ENCODE results near the gene PHACTR1. TPM values are rescaled to one million over a fixed set of nuclear protein-coding genes. Genes with fewer than 3 reads are reported as not detected.
"Not testable (repeated sequence)": the region's sequence is repeated elsewhere in the genome, so short reads cannot be mapped to it uniquely, and the experiment has no call there.

Gene PHACTR1
- total RNA-seq, 1 experiment from 2014 or later: not detected

GRCh38 chr6:13157293-13157692 lies 440.7 kb downstream of the PHACTR1 start:
- no peaks in the 10 kb centered on the region for H3K36me3 ChIP-seq (ENCODE audit: low read depth, low read length)
- H3K4me1 ChIP-seq (ENCODE audit: insufficient read depth, low read length): no peaks in the 10 kb centered on the region
- no peaks in the 10 kb centered on the region for H4K20me1 ChIP-seq (ENCODE audit: low read length)
- ChIA-PET CTCF (no interaction called here), POLR2A (ENCODE audit: unreplicated experiment) (no interaction called here)
- H3K4me2 ChIP-seq (ENCODE audit: low read length): no peak overlapping the region
- H3K9me3 ChIP-seq (ENCODE audit: low read length): no peaks in the 10 kb centered on the region
- no peaks in the 10 kb centered on the region for H3K79me2 ChIP-seq (ENCODE audit: low read length)
- no peak for DNase-seq
- H3K4me3 ChIP-seq (ENCODE audit: low read length): no peak overlapping the region
- no peak overlapping the region for H3K9ac ChIP-seq (ENCODE audit: low read length)
- H2AFZ ChIP-seq (ENCODE audit: low read length): no peak overlapping the region
- no peak for TF ChIP-seq EZH2 (IDR thresholded peaks at IDR 0.05; ENCODE audit: low read length, unreplicated experiment)
- TF ChIP-seq CTCF (conservative IDR thresholded peaks at IDR 0.05; ENCODE audit: low read depth, low read length): no peak
- no peak for TF ChIP-seq EZH2phosphoT487 (IDR thresholded peaks at IDR 0.05; ENCODE audit: borderline replicate concordance, low read length)
- no peaks in the 10 kb centered on the region for H3F3A ChIP-seq (ENCODE audit: low read length, unreplicated experiment)
- H3K27ac ChIP-seq (ENCODE audit: low read length): no peak overlapping the region
- H3K9me2 ChIP-seq (replicated peaks; ENCODE audit: low read length): no peaks in the 10 kb centered on the region
- no peak for ATAC-seq
- peaks cover 61% of the 10 kb centered on the region for H3K27me3 ChIP-seq (ENCODE audit: low read length)
- intact Hi-C loops (cut with micrococcal nuclease): no loop called here
- no TSS peak for BruUV-seq (replicated peaks)

- Histone ChIP-seq H3K27ac (ENCODE audit: low read length) (no peak overlapping the region), H3K79me2 (ENCODE audit: low read length) (no peaks in the 10 kb centered on the region), H3K4me1 (ENCODE audit: insufficient read depth, low read length) (no peaks in the 10 kb centered on the region), H2AFZ (ENCODE audit: low read length) (no peak overlapping the region), H4K20me1 (ENCODE audit: low read length) (no peaks in the 10 kb centered on the region), H3F3A (ENCODE audit: low read length, unreplicated experiment) (no peaks in the 10 kb centered on the region), H3K27me3 (ENCODE audit: low read length) (peaks cover 56% of the 10 kb centered on the region), H3K4me3 (ENCODE audit: low read length) (no peak overlapping the region), H3K9me3 (ENCODE audit: low read length) (no peaks in the 10 kb centered on the region), H3K9me2 (replicated peaks; ENCODE audit: low read length) (no peaks in the 10 kb centered on the region), H3K4me2 (ENCODE audit: low read length) (no peak overlapping the region), H3K9ac (ENCODE audit: low read length) (no peak overlapping the region), H3K36me3 (ENCODE audit: low read depth, low read length) (no peaks in the 10 kb centered on the region)
- ATAC-seq (no peak), DNase-seq (no peak)
- POLR2A ChIA-PET (ENCODE audit: unreplicated experiment): no interaction called here
- no TSS peak for BruUV-seq (replicated peaks)
- CTCF ChIA-PET: no interaction called here
- TF ChIP-seq EZH2 (IDR thresholded peaks at IDR 0.05; ENCODE audit: low read length, unreplicated experiment) (no peak), CTCF (conservative IDR thresholded peaks at IDR 0.05; ENCODE audit: low read depth, low read length) (no peak), EZH2phosphoT487 (IDR thresholded peaks at IDR 0.05; ENCODE audit: borderline replicate concordance, low read length) (no peak)
- intact Hi-C loops (cut with micrococcal nuclease): no loop called here
These were observed 442.7 kb downstream of the PHACTR1 start for GRCh38 chr6:13159300-13159699.

- H3F3A ChIP-seq (ENCODE audit: low read length, unreplicated experiment); H3K4me1 ChIP-seq (ENCODE audit: insufficient read depth, low read length); H3K4me2 ChIP-seq (ENCODE audit: low read length); DNase-seq; H3K36me3 ChIP-seq (ENCODE audit: low read depth, low read length); H3K9me2 ChIP-seq (replicated peaks; ENCODE audit: low read length); H3K9ac ChIP-seq (ENCODE audit: low read length); H3K27ac ChIP-seq (ENCODE audit: low read length); H3K79me2 ChIP-seq (ENCODE audit: low read length); H2AFZ ChIP-seq (ENCODE audit: low read length); ATAC-seq; intact Hi-C loops (cut with micrococcal nuclease); H3K4me3 ChIP-seq (ENCODE audit: low read length); CTCF ChIA-PET; BruUV-seq (replicated peaks); H4K20me1 ChIP-seq (ENCODE audit: low read length); H3K9me3 ChIP-seq (ENCODE audit: low read length); POLR2A ChIA-PET (ENCODE audit: unreplicated experiment): not testable (repeated sequence)
- H3K27me3 ChIP-seq (ENCODE audit: low read length): peaks cover 52% of the 10 kb centered on the region
These were observed 443.3 kb downstream of the PHACTR1 start for GRCh38 chr6:13159822-13160221.

All from PC-3 (cell line).